Calu3 (cell line): Measurements from ENCODE around the gene TMEM91. TPM values are rescaled to one million over a fixed set of nuclear protein-coding genes. Genes with fewer than 3 reads are reported as not detected.

Experiments
- BruUV-seq: library from RNA; stranded (reverse); fragments of 400-500 nt; replicated peaks from 2 replicates; lab custom pipeline; 2021; lab: Mats Ljungman, UMichigan
- CTCF ChIA-PET: fragments of 300-600 bp; sonication (Branson Sonifier 250); formaldehyde crosslinking; loops from one replicate; lab custom pipeline; 2022; ENCODE audit warnings: antibody characterized with exemption; lab: Charles Lee
- DNase-seq: peaks from one replicate; pipeline ENCODE4 v3.0.0; 2022
- H3K27ac Mint-ChIP-seq: one replicate; pipeline ENCODE4 v1.8.0; 2022; ENCODE audit warnings: mixed read lengths; ENCODE audit not compliant: unreplicated experiment
- H3K27me3 Mint-ChIP-seq: one replicate; pipeline ENCODE4 v1.8.0; 2022; ENCODE audit warnings: mixed read lengths; ENCODE audit not compliant: unreplicated experiment
- H3K36me3 Mint-ChIP-seq: one replicate; pipeline ENCODE4 v1.8.0; 2022; ENCODE audit warnings: mild to moderate bottlenecking, moderate library complexity, mixed read lengths; ENCODE audit not compliant: insufficient read depth, unreplicated experiment
- H3K4me1 Mint-ChIP-seq: one replicate; pipeline ENCODE4 v1.8.0; 2022; ENCODE audit warnings: mild to moderate bottlenecking, low read depth, mixed read lengths; ENCODE audit not compliant: unreplicated experiment
- H3K4me3 Mint-ChIP-seq: one replicate; pipeline ENCODE4 v1.8.0; 2022; ENCODE audit warnings: mild to moderate bottlenecking, low read depth, moderate library complexity, mixed read lengths; ENCODE audit not compliant: unreplicated experiment
- H3K9me3 Mint-ChIP-seq: one replicate; pipeline ENCODE4 v1.8.0; 2022; ENCODE audit warnings: low read depth, mixed read lengths; ENCODE audit not compliant: unreplicated experiment
- CTCF ChIP-seq: fragments of 200-600 bp; IDR thresholded peaks from one replicate; pipeline ENCODE4 v1.8.0; 2022; ENCODE audit warnings: antibody characterized with exemption; ENCODE audit not compliant: unreplicated experiment
- intact Hi-C: fragments of 100-400 bp; cut with micrococcal nuclease; formaldehyde crosslinking; loops from one replicate; pipeline ENCODE4 v1.10.0; 2022; ENCODE audit not compliant: unreplicated experiment
- total RNA-seq: library from RNA; stranded (reverse); gene quantifications from 2 replicates; pipeline ENCODE4 v1.2.3, GENCODE V29; 2022

TMEM91 gene
- total RNA-seq, 1 experiment from 2014 or later: 3.9 TPM

DNA sequence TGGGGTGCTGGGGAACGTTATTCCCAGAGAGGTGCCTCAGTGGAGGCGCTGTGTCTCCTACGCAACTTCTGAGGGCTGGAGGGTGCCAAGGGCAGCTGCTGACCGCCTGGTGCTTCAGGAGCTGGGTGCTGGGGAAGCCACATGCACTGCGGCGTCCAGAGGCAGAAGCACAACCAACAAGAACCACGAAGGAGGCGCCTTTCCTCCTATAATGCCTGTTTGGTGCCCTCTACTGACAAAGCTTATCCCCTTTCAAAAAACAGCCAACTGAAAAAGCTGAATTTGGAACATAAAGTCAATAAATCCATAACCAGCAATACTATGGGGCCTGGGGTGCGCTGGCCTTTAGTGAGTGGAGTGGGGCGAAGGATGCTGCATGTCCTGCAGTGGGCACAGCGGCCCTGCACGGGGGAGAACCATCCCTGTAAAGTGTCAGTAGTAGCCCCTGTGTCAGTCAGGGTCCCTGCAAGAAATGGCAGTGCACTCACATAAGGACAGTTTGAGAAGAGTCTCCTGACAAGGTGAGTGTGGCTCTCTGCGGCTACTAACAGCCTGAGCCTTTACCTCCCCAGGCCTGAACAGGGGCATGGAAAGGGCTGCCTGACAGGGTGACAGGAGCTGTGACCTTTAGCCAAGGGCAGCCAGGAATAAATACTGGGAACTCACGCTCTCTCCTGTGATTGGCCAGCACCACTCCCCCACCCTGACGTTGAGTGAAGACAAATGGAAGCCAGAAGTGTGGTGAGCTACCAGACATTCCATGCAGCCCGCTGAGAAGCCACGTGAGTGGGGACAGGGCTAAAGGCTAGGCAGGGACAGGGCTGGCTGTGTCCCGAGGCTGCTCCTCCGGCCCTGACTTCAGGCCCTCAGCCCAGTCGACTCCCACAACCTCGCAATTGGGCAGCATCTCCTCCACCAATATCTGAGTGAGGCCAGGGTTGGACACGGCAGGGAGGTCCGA lies 55.4 kb downstream of the TMEM91 start:
- Mint-ChIP-seq H3K4me1 (peaks cover 8% of the 10 kb centered on the region), H3K4me3 (no peak overlapping the region), H3K27ac (no peak overlapping the region), H3K36me3 (peaks cover 29% of the 10 kb centered on the region), H3K9me3 (no peaks in the 10 kb centered on the region), H3K27me3 (no peaks in the 10 kb centered on the region)
- peak; percentile 40 for TF ChIP-seq CTCF
- no peak for DNase-seq
- CTCF ChIA-PET: interaction anchor here (1.0 to 1.3 kb wide), 3 partner anchors 22 to 169 kb away, joined by 3 to 6 read pairs (median 4); no protein-coding TSS in a partner anchor
- intact Hi-C loops: loop anchor here (10.0 kb wide), 1 partner anchor 77 kb away; the partner anchor contains the start of gene TGFB1
- TSS peak; percentile 37 for BruUV-seq

- H3K27ac Mint-ChIP-seq: no peak overlapping the region
- CTCF ChIA-PET: no interaction called here
- H3K4me3 Mint-ChIP-seq: no peak overlapping the region
- no peaks in the 10 kb centered on the region for H3K27me3 Mint-ChIP-seq
- BruUV-seq: no TSS peak
- H3K9me3 Mint-ChIP-seq: no peaks in the 10 kb centered on the region
- intact Hi-C loops: loop anchor here (10.0 kb wide), 1 partner anchor 78 kb away; the partner anchor contains the start of gene TGFB1
- H3K4me1 Mint-ChIP-seq: no peaks in the 10 kb centered on the region
- no peak for DNase-seq
- H3K36me3 Mint-ChIP-seq: peaks cover 23% of the 10 kb centered on the region
- no peak for TF ChIP-seq CTCF
Observed at GRCh38 chr19:41433171-41433570, 56.8 kb downstream of the TMEM91 start.

Other genes starting within 250 kb of the TMEM91 start
- gene CYP2S1, start 183.3 kb upstream of the TMEM91 start, total RNA-seq: 4.9 and 8.9 TPM in 2 replicates
- gene AXL, start 157.3 kb upstream of the TMEM91 start, total RNA-seq: 107 and 118 TPM in 2 replicates
- 320 and 370 TPM in 2 replicates for gene HNRNPUL1, start 112.2 kb upstream of the TMEM91 start, total RNA-seq
- 45.8 and 48.0 TPM in 2 replicates for gene CCDC97, start 66.4 kb upstream of the TMEM91 start, total RNA-seq
- 39.2 and 42.0 TPM in 2 replicates for gene TGFB1, start 22.6 kb upstream of the TMEM91 start, total RNA-seq
- 6.4 and 8.5 TPM in 2 replicates for gene B9D2, start 12.4 kb upstream of the TMEM91 start, total RNA-seq
- 44.7 and 49.5 TPM in 2 replicates for gene EXOSC5, start 20.8 kb downstream of the TMEM91 start, total RNA-seq
- gene BCKDHA, start 21.3 kb downstream of the TMEM91 start, total RNA-seq: 19.8 and 25.2 TPM in 2 replicates
- 0.19 TPM in 1 of 2 replicates, not detected in the other for gene B3GNT8, start 50.8 kb downstream of the TMEM91 start, total RNA-seq
- 50.5 and 50.8 TPM in 2 replicates for gene DMAC2, start 63.4 kb downstream of the TMEM91 start, total RNA-seq
- not detected in 2 replicates for gene ERICH4, start 66.6 kb downstream of the TMEM91 start, total RNA-seq
- not detected in 2 replicates for gene CEACAM21, start 199.6 kb downstream of the TMEM91 start, total RNA-seq